ENCODE measurements around the gene SLC22A15.

- TF ChIP-seq POLR2A (IDR thresholded peaks at IDR 0.05; ENCODE audit: low read length) = no peak
- no peak for TF ChIP-seq GATA1 (IDR thresholded peaks at IDR 0.05; ENCODE audit: low read depth, low read length)
These were observed 121.3 kb downstream of the SLC22A15 start for GRCh38 chr1:116097626-116098025.
